ENCODE data around the gene CAPG. TPM values are rescaled to one million over a fixed set of nuclear protein-coding genes. Genes with fewer than 3 reads are reported as not detected.

CAPG gene
- total and polyA plus RNA-seq, 9 of the 15 experiments (the other 6 are each of a cell fraction or from before 2014, with no cell fraction given), result 10.6 to 90.4 (median 56.0) TPM

- TF ChIP-seq BRF2 (IDR thresholded peaks at IDR 0.05; ENCODE audit: borderline replicate concordance, insufficient read depth, insufficient read length) (no peak), ZBTB7A (IDR thresholded peaks at IDR 0.05; ENCODE audit: borderline replicate concordance, control insufficient read depth, low read depth, low read length) (peak; percentile 45; the same call in 1 of the 2 replicates), PURB (CRISPR knock-in tag; IDR thresholded peaks at IDR 0.05; ENCODE audit: low read depth) (no peak), ATF4 (CRISPR knock-in tag; IDR thresholded peaks at IDR 0.05) (no peak), PCBP2 (IDR thresholded peaks at IDR 0.05; ENCODE audit: low read depth, low read length, poor library complexity, severe bottlenecking) (no peak), ATF3 (IDR thresholded peaks at IDR 0.05) (no peak), ATF3 (CRISPR knock-in tag; conservative IDR thresholded peaks at IDR 0.05) (no peak), YY1 (IDR thresholded peaks at IDR 0.05; ENCODE audit: borderline replicate concordance in 1 of 3, control insufficient read depth in 1 of 3, extremely low read depth in 1 of 3, insufficient read depth in 3 of 3, insufficient read length in 1 of 3, insufficient replicate concordance in 2 of 3, low read depth in 1 of 3, low read length in 2 of 3) (no peak), ZNF133 (CRISPR knock-in tag; IDR thresholded peaks at IDR 0.05) (no peak), PKNOX1 (IDR thresholded peaks at IDR 0.05) (peak; percentile 21; the same call in 1 of the 2 replicates)
These were observed 19.2 kb upstream of the CAPG start (continued) for GRCh38 chr2:85429213-85429923.
